SH-SY5Y (cell line): Measurements from ENCODE around the gene DHRS2.

Experiments used
- GATA2 ChIP-seq: IDR thresholded peaks from 2 replicates; pipeline ENCODE4 v1.6.1; 2011; ENCODE audit warnings: mild to moderate bottlenecking, low read depth, low read length
- GATA3 ChIP-seq: IDR thresholded peaks from 2 replicates; pipeline ENCODE4 v1.6.1; 2011; ENCODE audit warnings: low read depth, mild to moderate bottlenecking, low read length, moderate library complexity

DHRS2 gene

DNA sequence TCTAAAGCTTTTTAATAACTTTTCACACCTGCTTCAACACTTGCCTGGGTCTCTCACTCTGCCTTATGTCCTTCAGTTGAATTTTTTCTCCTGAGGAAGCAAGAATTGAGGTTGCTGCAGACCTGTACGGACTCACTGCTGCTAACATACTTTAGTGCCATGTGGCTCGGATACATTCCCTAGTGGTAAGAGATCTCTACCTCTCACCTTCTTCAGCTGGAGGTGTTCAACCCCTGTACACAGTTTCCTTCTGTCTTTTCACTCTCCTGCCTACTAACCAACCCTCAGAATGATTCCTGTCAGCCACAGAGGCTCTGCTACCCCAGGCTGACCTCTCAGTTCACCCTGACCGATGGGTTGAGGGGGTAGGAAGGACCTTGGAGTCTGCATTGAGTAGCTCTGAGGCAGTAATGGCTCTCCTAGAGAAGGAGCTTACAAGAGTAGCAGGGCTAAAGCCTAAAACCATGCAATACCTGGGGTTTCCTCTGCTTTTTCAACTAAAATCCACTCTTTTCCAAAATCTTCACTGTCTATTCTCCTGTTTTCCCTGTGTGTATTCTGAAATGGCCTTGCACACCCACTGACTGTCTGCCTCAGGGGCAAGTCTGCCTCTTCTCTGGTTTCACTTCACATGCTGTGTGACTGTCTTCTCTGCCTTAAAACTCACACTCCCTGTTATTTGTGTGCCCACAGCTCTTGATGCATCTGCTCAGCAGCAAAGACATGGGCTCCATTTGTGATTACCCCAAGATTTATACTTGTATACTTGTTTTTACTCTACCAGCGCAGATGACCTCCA lies 14.0 kb upstream of the DHRS2 start:
- no peak for TF ChIP-seq GATA2
- no peak for TF ChIP-seq GATA3

DNA sequence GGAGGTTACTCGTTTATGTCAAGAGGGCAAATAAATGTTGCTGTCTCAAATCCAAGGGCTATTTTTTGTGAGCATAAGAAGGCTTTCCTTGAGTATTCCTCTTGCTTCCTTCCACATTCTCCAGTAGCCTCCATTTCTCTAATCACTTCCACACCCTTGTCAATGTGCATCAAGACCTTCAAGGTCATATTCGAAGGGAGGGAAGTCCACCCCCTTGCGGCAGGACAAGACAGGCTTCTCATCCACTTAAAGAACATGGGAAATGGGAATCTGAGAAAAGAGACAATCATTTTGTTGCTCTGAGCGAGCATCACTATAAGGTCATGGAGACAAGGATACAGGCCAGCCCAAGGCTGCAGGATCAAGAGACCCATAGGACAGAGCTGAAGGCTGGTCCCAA lies 13.2 kb upstream of the DHRS2 start:
- TF ChIP-seq GATA3 (no peak), GATA2 (no peak)

DNA sequence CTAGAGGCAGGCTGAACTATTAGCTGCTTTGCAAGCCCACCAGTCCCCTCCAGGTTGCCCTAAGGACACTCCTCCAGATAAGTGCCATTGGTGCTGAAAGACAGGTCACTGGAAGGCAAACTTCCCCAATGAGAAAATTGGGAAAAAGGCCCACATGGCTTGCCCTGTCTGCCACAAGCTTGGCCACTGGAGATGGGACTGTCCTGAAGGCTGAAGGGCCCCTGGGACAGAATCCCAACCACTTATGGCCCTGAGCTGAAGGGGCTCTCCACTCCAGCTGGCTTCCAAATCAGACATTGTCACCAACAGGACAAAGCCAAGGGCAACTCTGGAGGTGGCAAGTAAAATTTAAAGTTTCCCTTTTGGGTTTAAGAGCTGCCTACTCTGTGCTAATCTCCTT lies 12.2 kb upstream of the DHRS2 start:
- no peak for TF ChIP-seq GATA2
- no peak for TF ChIP-seq GATA3

- TF ChIP-seq GATA2: no peak
Measured at GRCh38 chr14:23624830-23625404, 11.2 kb upstream of the DHRS2 start.

DNA sequence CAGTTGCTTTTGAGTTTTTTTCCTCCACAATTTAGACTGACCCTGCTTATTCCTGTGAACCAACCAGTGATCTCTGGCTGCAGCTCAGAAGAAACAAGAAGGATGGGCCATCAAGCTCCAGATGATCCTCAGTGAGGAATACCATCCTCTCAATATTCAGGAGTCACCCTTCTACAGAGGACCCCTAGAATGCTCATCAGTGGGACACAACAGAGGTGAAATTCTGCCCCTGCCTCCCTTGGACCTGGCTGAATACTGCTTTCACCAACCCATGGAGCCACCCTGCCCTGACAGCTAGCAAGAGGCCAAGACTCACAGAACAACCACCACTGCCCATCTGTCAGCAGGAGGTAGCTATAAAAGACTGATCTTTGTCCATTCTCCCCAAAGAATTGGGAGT lies 9.2 kb upstream of the DHRS2 start:
- TF ChIP-seq GATA3 (no peak), GATA2 (no peak)

GRCh38 chr14:23627961-23628360 lies 8.2 kb upstream of the DHRS2 start:
- TF ChIP-seq GATA3: no peak
- TF ChIP-seq GATA2: no peak

- TF ChIP-seq GATA3 (no peak), GATA2 (no peak)
Measured at GRCh38 chr14:23629204-23629603, 7.0 kb upstream of the DHRS2 start.

- TF ChIP-seq GATA3: no peak
- TF ChIP-seq GATA2: no peak
Measured at GRCh38 chr14:23629832-23630396, 6.2 kb upstream of the DHRS2 start.

DNA sequence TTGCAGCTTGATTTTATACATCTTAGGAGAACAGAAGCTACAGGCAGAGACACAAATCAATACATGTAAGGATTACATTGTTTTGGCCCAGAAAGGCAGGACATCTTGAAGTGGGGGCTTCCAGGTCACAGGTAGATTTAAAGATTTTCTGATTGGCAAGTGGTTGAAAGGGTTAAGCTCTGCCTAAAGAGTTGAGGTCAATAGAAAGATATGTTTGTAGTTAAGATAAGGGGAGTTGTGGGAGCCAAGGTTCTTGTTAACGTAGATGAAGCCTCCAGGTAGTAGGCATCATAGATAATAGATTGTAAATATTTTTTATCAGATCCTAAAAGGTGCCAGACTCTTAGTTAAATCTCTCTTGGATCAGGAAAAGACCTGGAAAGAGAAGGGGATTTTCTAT lies 5.5 kb upstream of the DHRS2 start:
- no peak for TF ChIP-seq GATA2
- no peak for TF ChIP-seq GATA3

DNA sequence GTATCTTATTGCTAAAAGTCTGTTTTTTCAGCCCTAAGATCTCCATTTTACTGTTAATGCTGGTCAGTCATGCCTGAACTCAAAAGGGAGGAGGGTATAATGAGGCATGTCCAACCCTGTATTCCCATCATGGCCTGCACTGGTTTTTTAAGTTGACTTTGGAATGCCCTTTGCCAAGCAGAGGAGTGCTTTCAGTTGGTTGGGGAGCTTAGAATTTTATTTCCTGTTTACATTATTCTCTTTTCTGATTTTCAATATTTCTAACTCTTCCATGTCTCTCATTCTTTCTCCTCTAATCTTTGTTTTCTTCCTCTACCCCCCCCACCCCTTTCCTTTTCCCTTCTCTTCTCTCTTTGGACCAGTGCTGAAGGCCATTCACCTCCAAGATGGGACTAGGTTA lies 4.9 kb upstream of the DHRS2 start:
- TF ChIP-seq GATA3: no peak
- TF ChIP-seq GATA2: no peak

- TF ChIP-seq GATA2 (no peak), GATA3 (no peak)
Measured at GRCh38 chr14:23631702-23632460, 4.3 kb upstream of the DHRS2 start.

- no peak for TF ChIP-seq GATA3
- TF ChIP-seq GATA2: no peak
Measured at GRCh38 chr14:23632461-23633159, 3.6 kb upstream of the DHRS2 start.

GRCh38 chr14:23633160-23633701 lies 2.9 kb upstream of the DHRS2 start:
- TF ChIP-seq GATA3 (no peak), GATA2 (no peak)
